HG02588 (cell line): ENCODE results near the gene EPGN.

Experiments used
- ATAC-seq: cut with Tn5 transposase; IDR thresholded peaks from one replicate; pipeline ENCODE4 v1.9.1; 2021; ENCODE audit warnings: mild to moderate bottlenecking, moderate library complexity; ENCODE audit not compliant: unreplicated experiment

The EPGN gene

DNA sequence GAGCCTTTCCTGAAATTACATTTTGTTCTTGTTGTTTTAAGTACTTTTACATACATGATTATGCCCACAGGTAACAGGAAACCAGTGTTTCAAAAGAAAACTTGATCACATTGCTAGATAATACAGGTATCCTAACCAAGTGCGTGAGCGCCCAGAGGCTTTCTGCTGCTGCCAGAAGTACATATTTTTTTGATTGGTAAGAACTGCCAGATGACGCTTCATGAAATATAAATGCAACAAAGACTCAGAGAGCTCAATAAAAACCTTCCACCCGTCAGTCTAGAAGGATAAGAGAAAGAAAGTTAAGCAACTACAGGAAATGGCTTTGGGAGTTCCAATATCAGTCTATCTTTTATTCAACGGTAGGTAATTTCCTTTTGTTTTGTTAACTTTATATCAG is at the start of gene EPGN:
TSS of gene EPGN (plus strand) at position 256 of the 400 bp plus-strand sequence. CDS start at position 320, 64 bp downstream.
- no peak for ATAC-seq

DNA sequence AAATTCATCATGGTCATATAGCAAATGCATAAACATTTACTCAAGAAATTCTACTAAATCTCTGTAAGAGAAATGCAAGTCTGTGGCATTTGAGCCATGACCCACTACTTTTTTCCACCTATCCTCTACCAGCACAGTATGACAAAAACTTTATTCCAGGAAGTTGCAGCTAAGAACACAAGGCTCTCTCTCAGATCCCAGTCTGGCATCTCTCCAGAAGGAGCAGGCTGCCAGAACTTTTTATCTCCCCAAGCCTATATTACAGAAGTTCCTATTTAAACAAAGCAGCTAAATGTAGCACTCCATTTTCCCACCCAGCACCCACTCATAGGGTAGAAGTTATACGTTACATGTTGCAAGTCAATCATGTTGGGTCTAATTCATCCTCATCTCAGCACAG is 49.3 kb upstream of the EPGN start:
- no peak for ATAC-seq

DNA sequence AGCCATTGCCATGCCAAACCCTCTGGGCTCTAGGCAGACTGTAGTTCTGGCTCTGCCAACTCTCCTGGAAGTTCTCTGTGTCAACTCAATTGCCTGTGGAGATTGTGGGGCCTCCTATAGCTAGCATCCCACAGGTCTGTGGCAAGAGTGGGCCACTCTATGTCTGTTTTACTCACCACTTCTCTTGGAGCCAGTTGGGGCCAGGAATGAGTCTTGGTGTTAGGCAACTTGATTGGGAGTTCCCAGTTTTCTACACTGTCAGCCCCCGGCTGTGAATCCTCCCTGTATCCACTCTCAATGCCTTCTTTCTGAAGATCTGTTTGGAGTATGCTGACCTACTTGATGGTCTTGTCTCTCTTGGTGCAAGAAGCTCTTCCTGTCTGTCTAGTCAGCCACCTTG is 48.2 kb upstream of the EPGN start:
- ATAC-seq = no peak

- no peak for ATAC-seq
Measured at GRCh38 chr4:74262522-74262921, 45.7 kb upstream of the EPGN start.

- ATAC-seq = no peak
Measured at GRCh38 chr4:74263551-74263950, 44.7 kb upstream of the EPGN start.

DNA sequence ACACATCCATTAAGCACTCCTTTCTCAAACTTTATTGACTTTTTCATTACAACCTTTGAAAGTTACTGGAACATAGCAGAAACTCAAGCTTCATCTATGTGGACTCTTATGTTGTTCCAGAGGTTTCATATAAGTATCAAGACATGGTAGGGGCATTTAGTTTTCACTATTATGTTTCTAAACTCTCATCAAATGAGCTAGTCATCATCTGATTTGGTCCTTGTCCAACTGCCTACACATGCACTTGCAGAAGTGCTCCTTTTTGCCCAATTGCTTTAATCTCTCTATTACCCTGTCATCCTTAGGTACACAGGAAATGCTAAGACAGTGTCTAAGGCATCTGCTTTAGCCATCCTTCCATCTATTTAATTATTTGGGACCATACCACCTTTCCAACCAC is 42.2 kb upstream of the EPGN start:
- no peak for ATAC-seq

DNA sequence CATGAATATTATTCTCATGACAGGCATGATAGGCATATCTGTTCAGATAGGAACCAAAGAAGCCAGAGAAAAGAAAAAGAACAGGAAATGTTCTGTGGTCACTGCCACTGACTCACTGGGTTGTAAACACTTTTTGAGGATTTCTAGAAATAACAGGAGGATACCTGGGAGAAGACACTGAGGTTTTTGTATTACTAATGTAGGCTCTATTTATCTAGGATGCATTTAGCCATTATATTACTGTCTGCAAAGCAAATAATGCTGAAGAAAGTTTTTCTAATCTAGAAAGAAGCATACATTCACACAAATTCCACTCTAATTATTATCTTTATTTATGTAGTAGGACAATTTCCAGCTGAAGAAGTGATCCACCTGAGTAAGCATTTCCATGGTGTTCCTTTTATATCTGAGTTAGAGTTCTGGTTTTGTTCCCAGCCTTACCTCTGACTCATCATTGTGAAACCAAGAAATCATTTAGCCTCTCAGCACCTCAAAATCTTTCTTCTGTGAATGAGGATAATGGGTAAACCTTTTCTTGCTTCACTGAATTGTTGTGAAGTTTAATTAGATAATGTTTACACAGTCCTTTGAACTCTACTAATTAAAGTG is 40.2 kb upstream of the EPGN start:
- ATAC-seq = no peak

- ATAC-seq = no peak
Measured at GRCh38 chr4:74268643-74269042, 39.6 kb upstream of the EPGN start.

GRCh38 chr4:74278490-74278889 is 29.8 kb upstream of the EPGN start:
- no peak for ATAC-seq

DNA sequence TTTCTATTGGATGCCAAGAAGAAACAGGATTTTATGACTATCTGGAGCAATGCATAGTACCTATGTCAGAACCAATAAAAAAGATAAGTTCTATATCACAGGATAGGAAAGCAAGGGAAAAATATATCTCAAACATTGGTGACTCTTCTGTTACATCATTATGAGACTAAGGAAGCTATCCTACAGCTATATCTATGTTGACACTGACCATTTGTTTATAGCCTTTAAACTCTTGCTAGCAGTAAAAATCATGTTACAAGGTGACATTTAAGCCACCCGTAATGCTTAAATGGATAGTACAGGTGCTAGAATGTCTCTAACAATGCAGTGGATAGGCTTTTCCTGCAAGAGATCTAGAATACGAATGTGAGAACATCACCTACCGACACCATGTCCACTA is 28.6 kb upstream of the EPGN start:
- ATAC-seq = no peak

DNA sequence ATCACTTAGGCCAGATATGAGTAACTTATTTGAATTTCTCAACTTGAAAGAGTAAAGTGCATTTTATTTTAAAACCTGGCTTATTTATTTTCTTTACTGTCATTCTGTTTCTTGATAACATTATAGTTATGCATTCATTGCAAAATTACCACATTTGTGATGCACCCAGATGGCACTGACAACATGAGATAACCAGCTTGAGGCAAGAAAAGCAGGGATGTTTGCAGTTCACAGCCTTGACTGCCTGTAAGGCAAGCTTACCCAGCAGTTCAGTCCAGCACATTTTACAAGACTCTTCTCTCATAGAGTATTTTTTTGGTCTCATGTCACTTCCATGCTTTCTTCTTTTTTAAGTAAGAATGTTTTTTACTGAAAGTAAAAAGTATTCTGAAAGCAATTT is 25.3 kb upstream of the EPGN start:
- ATAC-seq = no peak

- ATAC-seq = no peak
Measured at GRCh38 chr4:74283614-74284013, 24.7 kb upstream of the EPGN start.

DNA sequence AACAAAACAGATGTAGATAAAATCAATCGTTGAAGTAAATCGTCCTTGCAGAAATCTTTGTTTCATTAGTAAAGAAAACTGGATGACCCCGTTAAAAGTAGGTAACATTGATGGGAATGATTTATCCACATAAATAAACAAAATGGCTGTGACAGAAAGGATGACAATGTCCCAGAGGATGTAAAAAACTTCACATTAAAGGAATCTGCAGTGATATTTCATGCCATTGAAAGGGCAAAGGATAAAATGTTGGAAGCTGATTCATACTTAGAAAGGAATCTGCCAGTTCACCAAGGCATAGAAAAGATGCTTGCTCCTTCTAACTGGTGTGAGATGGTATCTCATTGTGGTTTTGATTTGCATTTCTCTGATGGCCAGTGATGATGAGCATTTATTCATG is 24.2 kb upstream of the EPGN start:
- ATAC-seq = no peak

- no peak for ATAC-seq
Measured at GRCh38 chr4:74287164-74287563, 21.1 kb upstream of the EPGN start.

GRCh38 chr4:74287791-74288190 is 20.5 kb upstream of the EPGN start:
- ATAC-seq = no peak

DNA sequence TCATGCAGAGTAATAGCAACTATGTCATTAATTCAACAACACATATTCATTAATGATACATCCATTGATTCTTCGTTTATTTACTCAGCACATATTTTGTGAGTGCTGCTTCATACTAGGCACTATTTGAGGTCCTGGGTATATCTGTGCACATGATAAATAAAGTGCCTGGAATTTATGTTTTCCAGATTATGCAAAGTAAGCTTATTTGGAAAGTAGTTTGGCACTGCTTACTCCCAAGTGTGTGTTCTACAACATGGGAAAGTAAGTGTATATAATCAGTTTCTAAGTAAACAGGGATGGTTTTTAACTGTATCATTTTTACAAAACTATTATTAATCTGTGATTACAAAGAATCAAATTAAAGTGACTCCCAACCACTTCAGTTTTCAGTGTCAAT is 16.8 kb upstream of the EPGN start:
- ATAC-seq = no peak

- no peak for ATAC-seq
Measured at GRCh38 chr4:74292111-74292870, 16.0 kb upstream of the EPGN start.

DNA sequence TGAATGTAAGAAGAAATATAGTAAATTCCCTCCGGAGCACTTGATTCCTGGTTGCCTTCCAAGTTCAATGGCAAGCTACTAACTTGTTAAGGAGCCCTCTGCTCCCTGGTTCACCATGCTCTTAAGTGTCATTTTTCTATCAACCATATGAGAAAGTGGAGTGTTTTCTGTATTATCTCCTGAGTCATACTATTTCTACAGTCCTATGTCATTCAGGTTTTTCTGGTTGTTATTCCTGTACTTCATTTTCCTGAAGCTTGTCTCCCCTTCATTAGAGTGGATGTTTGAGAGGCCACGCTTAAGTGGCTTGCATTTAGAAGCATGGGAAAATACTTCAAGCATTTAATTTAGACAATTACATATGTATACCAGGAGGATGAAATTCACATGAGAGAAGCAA is 14.7 kb upstream of the EPGN start:
- no peak for ATAC-seq

GRCh38 chr4:74294681-74295080 is 13.6 kb upstream of the EPGN start:
- ATAC-seq = no peak

DNA sequence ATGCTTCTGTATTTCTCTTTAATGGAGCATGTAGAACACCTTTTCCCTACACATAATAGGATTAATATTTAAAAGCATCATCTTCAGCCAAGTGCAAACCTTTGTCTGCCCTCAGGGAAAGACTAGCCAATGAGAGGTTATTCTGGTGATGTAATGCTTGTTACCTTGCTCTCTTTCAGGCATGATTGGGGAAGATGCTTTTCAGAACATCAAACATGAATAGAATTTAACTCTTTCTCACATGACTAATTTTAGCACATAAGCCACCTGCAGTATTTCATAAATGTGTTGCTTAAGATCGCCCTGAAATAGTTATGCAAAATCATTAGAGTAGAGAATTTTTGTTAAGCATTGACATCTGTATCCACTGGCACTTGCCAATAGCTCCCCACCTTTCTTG is 10.7 kb upstream of the EPGN start:
- ATAC-seq = no peak

DNA sequence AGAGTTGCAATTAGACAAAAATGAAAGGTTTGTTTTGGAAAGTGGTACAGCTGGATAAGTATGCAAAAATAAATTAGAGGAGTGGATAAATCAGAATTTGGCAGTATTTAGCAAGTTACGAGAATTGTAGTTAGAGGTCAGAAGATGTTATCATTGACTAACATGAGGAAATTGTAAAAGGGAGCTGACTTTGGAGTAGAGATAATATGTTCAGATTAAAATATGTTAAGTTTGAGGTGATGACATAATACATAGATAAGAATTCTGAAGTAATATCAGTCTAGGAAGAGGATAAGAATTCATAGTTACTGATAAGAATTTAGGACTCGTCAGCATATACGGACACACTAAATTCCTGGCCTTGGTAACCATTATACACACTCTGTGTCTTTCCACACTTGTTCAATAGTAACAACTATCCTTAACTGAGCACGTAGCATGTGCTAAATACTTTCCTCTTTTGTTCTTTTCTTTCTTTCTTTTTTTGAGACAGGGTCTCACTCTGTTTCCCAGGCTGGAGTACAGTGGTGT is 4.1 kb upstream of the EPGN start:
- no peak for ATAC-seq

DNA sequence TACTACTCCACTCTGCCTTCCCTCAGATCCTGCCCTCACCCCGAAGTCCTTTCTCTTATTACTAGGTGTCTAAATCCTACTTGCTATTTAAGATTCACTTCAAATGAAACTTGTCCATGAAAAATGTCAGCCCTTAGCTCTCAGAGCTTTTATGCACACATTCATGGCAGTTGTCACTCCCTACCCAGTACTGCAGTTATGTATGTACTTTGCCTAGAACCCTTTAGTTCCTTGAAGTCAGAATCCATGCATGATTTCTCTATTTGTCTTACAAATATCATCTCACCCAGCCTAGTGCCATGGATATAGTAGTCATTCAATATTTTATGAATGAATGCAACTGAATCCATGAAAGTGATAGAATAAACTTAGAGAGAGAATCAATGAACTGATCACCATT is 3.3 kb upstream of the EPGN start:
- ATAC-seq = no peak

- no peak for ATAC-seq
Measured at GRCh38 chr4:74307170-74307569, 1.1 kb upstream of the EPGN start.
